Activated CD4-positive, alpha-beta T cell treated with anti-CD3 and anti-CD28 coated beads, Interleukin-2, amount 50 U/mL, for 4 hours (primary cell): ENCODE data around the gene DENND1A.

Experiments
- DNase-seq, 2 experiments: peaks; one replicate each; pipeline ENCODE4 v3.0.0-alpha.2; 2020

The DENND1A gene

DNA sequence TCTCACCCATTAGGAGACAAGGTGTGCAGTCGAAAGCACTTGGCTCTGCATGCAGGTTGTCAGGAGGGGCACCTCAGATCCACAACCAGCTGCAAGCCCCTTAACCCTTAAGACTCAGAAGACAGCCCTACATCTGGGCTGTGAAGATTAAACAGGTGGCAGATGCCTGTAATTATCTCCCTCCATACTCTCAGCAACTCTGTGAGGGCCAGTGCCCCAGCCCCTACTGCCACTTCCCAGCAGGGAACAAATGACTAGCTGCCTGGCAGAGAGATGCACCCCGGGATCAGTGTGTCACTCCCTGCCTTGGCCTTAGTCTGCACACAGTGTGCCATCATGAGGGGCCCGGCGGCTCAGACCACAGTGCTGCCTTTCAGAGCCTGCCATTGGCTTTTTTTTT lies 532.0 kb downstream of the DENND1A start:
- no peak for DNase-seq

DNA sequence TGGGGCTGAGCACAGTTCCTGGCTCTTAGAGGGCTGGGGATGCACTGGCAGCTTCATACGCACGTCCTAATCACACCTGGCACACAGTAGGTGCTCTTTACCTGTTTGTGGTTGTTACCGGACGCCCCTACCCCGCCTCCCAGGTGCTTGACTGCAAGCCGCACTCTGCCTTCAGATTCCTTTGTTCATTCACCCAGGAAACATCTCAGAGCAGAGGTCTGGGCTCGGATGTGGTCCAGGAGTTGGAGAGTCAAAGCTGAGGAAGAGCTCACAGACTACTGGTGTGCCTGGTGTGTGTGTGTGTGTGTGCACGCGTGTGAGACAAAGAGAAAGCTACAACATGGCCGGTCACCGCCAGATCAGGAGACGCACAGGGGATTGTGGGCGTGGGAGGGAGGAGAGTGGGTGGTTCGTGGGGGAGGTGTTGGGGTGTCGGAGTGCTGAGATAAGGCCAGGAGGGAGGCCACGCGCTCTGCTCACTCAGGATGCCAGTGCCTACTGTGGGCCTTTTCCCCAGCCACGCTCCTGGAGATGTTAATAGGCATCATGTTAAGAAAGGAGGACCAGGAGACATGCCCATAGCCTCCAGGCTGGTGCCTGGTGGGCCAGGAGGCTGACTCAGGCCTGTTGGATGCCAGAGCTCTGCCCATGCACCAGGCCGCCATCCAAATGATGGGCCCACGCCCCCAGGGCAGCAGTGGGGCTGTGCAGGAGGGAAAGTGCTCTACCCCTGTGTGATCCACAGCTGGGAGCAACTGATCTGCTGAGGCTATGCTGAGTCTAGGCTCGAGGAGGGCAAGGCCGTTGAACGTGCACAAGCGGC lies 534.0 kb downstream of the DENND1A start:
- no peak for DNase-seq

DNA sequence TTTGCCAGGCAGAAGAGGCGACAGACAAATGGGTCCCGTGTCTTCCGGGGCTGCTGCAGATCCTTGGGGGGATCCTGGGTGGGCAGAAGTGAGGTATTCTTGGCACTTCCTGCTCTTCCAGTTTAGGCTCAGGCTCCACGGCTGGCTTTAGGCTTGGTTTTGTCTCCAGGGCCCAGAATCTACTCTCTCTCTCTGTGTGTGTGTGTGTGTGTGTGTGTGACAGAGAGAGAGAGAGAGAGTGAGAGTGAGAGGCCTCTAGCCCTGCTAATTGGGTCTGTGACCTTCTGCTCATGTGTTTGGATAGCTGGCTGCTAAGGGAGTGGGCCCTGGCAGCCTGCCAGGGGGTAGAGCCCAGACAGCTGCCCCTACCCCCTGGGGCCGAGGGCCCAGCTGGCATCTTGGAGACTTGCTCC lies 534.6 kb downstream of the DENND1A start:
- DNase-seq: no peak

DNA sequence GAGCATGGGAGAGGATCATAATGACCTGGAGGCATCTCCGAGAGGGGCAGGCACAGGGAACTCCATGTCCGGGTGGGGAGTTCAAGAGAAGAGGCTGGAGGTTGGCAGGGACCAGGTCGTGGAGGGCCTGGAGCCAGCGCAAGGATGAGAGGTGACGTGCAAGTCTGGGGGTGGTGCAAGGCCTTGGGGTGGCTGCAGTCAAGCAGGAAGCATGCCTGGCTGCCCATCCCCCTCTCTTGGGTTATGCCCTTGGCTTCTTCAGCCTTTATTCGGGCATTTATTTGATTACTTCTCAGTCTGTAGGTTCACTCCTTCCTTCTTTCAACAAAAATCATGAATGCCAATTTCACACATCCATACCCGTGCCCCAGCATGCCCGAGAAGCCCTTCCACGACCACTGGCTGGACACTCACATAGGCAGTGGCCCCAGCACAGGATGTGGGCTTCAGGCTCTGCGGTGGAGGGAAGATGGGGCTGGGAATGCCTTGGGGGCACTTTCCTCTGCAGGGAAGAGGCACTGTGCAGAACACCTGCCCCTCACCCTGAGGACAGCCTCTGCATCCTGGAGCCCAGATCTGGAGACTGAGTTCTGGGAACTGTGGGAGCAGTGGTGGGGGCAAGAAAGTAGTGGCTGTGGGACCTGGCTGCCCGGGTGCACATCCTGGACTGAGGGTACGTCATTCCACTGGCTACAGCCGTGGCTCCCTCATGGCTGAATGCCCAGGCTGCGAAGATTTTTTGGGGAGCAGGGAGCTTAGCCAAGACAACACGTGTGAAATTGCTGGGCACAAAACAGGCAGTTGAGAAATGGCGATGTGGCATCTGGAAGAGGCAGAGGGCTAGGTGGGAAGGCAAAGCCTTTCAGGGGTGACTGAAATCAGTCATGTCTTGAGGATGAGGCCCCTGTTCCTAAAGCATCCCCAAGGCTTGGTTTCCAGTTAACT lies 535.4 kb downstream of the DENND1A start:
- no peak for DNase-seq

DNA sequence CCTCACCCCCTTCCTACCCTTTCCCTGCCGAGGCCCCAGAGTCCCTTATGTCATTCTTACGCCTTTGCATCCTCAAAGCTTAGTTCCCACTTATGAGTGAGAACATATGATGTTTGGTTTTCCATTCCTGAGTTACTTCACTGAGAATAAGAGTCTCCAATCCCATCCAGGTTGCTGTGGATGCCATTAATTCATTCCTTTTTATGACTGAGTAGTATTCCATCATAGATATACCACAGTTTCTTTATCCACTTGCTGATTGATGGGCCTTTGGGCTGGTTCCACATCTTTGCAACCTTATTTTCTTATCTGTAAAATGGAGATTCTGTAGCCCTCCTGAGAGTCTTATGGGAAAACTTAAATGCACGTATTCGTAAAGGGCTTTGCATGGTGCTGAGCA lies 537.1 kb downstream of the DENND1A start:
- DNase-seq: no peak

DNA sequence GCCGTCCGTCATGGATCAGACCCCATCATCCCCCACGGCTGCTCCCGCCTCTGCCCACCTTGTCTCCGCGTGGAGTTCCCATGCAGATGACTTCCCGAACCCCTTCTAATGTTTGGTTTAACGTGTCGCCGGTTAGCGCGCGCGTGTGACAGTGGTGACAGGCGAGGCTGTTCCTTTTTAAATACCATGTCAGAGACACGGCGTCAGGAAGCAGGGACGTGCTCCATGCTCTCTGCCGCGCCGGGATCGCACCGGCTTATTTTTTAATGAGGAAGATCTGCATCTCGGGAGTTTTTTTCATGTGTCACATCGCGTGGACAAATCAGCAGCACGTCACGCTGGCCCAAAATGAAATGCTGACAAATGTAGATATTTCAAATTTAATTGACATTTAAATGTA lies 538.0 kb downstream of the DENND1A start:
- DNase-seq: no peak

DNA sequence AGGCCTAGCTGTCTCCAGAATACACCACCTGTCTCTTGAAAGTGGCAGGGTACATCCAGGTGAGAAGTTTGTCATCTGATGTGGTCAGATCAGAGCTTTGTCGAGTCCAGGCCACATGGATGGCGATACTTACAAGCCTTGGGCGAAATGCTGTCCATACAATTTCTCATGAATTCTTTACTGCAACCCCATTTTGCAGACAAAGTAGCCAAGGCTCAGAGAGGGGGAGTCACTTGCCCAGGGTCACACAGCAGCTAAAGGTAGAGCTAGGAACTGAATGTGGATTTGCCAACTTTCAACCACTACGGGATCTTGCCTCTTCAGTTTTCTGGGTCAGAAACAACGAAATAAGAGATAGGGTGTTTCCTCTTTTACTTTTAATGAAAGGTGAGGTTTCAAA lies 538.7 kb downstream of the DENND1A start:
- DNase-seq: no peak

DNA sequence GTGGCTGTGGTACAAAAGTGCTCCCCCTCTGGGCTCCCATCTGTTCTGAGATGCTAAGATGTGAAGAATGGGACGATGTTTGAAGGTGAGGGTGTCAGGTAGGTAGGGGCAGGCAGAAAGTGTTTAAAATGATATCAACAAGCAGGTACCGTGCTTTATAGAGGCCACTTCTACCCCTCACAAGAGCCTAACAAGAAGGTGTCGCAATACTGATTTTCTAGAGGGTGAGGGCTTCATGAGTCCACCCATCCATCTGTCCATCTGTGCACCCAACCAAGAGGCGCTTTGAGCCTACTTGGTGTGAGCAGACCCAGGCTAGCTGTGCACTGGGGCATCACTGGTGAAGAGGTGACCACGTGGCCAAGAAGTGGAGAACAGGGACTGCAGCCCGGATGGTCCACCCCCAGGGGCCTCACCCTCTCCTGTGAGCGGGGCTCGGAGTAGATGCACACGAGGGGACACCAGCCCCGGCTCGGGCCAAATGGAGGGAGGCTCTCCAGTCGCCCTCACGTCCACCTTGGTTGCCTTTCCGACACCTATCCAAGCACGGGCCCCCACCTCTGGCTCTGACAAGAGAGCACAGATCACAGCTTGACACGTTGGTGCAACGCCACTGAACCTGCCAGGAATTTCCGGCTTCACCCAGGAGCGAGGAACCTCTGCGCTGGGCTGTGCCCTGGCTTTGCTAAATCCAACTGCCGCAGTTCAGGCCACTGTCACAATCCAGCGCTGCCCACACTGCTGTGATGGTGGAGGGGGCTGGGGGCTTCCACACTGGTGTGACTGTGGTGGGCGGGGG lies 539.4 kb downstream of the DENND1A start:
- DNase-seq: no peak

DNA sequence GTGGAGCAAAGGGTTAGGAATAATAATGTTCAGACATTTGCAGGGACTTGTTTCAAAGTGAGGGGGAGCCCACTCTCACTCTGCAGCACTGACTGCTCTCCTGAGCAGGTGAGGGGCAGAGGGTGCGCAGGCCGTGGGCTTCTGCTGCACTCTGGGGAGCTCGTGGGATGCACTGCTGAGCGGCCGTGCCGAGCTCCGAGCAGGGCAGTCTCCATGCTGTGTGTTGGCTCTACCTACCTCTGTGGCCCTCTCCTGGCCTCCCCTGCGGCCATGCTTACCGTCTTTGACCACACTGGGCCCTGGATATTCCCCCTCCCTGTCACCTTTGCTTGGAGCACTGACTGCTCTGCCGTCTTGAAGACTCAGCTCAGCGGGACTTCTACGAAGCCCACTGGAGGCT lies 540.2 kb downstream of the DENND1A start:
- DNase-seq: no peak

DNA sequence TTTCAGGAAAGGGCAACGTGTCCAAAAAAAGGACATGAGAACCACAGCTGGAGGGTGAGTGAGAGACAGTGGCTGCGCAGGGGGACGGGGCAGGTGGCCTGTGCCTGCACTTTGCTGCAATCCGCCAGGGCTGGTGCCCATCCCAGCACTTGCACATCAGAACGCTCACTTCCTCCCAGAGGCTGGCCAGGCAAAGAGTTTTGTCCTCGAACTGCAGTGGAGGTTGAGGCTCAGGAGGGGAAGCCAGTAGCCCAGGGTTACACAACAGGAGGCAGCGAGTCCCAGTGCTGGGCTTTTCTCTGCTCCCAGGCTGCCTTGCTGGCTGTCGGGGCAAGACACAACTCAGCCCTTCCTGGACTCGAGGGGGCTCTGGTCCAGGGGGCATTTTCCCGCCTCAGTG lies 540.9 kb downstream of the DENND1A start:
- no peak for DNase-seq

DNA sequence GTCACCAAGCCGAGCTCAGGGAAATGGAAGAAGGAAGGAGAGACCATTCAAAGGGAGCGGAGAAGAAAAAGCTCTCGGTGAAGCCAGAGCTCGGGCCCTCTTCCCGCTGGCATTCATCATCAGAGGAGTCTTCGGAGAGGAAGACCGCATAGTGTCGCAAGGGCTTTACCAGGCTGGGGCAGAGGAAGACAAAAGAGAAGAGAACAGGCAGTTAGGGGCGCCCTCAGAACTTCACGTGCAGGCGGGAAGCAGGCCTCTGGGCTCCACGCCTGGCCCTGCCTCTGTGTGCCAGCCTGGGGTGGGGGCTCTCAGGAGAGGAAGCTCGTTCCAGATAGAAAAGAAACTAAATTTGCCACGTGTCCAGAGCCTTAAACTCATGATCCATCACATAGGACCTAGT lies 542.2 kb downstream of the DENND1A start:
- no peak for DNase-seq

DNA sequence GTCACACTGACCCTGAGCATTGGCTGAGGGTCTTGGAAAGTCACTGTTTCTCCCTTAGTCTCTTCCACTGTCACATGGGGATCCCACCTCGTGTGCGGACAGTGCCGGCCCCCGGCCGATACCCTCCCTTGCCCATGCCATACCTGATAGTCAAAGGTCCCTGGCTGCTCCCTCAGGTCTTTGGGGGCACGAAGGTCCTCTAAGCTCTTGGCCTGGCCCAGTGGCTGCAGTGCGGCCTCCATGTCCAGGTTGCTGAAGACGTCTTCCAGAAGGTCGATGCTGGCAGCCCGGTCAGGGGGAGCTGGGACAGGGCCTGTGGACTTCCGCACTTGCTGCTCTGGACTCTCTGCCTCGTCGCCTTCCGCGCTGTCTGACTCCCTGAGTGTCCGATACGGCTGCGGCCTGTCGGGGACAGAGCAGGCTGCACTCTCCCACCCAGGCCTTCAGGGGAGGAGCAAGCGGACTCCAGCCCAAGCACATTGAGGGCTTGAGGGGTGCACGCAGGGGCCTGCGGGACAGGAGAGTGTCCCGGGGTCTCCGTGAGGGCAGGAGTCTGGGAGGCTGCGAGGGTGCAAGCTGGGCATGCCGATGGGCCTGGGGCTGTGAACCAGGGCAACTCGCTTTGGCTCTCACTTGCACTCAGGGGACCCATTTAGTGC lies 546.3 kb downstream of the DENND1A start:
- DNase-seq: no peak

DNA sequence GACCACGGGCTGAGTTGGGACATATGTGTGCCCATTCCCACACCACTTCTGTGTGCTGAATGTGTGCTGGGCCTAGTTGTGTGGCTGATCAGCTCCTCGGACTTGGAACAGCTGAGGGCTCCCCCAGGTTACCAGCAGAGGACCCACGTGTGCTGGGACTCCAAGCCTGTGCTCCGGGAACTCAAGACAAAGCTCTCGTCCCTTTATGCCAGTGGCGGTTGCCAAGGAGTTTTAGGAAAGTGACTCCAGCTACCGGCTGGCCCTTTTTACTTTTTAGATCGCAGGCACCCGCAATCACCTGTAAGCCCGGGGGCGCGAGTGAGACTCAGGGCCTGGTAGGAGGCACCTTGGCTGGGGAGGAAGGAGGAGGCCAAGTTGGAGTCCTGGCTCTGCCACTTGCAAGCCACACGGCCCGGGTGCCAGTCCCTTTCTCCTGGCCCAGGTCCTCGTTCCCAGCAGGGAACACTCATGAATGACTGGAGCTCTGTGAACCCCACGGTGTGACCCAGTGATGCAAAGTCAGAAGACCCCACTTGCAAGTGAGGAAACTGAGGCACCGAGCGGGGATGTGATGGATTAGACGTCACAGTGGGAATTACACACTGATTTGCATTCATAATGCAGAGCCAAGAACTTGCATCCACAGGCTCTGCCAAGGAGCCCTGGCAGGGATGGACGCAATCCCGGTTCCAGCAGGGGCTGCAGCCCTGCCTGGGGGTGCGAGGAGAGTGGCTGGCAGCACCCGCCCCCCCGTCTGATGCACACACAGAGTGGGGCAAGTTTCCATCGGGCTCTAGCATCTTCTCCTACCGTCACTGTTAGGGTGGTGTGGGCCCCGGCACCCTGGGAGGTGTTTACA lies 547.0 kb downstream of the DENND1A start:
- no peak for DNase-seq

DNA sequence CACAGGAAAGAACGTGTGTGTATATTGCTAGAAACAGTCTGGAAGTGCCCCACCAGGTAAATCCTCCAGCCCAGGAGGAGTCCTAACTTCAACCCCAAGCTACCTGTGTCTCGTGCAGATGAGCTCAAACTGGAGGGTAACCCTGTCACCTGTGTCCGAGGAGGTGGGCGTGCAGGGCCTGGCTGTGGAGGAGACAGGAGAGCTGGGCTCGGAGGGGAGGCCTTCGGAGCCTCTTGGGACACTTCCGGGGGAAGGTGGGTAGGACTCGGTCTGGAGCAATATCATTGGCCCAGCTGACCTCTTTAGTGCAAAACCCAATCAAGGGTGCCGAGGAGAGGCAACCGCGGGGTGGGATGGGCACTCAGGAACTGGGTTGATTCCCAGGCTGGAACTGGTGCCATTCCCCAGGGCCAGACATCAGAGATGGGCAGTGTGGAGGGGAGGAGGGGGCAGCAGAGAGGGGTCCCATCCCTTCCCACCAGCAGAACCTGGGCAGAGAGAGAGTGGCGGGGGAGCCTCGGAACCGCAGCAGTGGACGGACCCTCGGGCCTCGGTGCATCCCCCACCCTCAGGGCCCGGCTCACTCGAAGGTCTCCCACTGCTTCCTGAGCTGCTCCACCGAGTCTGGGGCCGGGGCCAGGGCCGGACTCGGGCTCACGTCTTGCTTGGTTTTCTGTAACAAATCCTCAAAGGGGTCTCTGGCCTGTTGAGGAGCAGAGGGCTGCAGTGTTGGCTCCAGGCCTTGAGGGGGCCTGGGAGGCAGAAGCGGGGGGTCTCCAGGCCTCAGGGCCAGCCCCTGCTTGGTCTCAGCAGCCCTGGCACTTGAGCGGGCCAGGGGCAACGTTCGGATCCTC lies 548.8 kb downstream of the DENND1A start:
- DNase-seq: no peak

DNA sequence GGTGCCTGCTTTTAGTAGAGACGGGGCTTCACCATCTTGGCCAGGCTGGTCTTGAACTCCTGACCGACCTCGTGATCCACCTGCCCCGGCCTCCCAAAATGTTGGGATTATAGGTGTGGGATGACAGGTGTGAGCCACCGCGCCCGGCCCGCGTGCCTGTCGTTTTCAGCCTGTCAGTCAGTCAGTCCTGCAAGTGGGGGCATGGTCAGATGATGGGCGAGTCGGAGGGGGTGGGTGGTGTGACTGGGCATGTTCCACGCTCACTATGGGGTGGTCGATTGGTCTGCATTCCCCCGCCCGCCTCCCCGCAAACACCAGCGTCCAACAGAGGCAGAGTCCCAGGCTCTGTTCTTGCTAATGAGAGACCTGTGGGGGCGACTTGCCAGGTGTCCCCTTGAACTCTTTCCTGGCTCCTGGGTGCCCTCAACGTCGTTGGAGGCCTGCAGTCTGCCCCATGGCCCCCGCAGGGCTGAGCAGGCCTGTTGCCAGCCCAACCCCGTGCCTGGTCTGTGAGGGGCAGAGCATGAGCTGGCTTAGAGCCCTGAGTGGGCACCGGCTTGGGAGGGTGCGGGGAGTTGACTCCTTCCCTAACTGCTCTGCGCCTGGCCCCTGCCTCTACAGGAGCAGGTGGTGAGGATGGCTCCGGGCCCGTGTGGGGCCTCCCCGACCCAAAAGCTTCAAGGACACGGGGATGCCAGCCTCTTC lies 550.8 kb downstream of the DENND1A start:
- DNase-seq: no peak

DNA sequence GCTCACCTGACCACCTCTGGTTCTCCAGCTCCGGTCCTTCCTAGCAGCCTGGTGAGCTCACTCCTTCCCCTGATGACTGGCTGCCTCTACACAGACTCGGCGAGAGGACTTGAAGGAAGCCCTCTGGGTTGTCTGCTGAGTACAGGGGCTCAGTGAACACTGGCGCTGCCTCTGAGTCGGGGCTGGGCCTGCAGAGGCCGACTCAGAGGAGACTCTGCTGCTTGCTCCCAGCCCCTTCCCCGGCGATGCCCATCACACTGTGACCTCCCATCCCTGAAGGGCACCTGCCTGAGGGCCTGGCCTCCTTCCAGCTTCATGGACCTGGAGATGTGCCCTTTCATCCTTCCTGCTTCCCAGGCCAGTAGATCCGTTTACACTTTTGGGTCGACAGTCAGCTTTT lies 551.9 kb downstream of the DENND1A start:
- DNase-seq: no peak

DNA sequence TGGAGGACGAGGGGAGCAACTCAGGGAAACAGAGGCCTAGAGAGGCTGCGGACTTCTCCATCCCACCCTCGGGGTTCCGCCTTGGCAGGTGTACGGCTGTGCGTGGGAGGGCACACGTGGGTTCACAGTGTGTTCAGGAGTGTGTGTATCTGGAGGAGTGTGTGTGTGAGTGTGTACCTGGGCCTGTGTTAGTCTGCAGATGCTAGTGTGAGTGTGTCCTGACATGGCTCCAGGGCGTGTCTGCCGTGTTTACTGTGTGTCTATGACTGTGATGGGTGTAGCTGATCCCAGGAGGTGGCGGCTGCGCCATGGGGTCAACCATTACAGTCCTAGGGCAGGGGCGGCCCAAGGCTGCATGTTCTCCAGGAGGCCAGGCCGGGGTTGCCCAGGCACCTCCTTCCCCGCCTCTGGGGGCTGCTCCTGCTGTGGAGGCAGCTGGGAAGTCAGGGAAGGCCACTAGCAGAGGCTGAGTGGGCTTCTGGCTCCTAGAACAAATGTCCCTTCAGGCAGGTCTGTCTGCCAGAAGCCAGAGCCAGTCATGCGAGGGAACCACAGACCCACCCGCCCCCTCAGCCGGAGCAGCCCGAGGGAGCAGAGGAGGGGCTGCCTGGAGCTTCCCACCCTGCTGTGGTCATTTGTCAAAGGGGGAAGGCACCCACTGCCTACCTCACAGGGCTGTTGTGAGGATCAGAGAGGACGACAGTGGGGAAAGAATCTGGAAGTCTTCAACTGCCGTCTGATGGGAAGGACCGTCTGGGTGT lies 552.5 kb downstream of the DENND1A start:
- DNase-seq: no peak

DNA sequence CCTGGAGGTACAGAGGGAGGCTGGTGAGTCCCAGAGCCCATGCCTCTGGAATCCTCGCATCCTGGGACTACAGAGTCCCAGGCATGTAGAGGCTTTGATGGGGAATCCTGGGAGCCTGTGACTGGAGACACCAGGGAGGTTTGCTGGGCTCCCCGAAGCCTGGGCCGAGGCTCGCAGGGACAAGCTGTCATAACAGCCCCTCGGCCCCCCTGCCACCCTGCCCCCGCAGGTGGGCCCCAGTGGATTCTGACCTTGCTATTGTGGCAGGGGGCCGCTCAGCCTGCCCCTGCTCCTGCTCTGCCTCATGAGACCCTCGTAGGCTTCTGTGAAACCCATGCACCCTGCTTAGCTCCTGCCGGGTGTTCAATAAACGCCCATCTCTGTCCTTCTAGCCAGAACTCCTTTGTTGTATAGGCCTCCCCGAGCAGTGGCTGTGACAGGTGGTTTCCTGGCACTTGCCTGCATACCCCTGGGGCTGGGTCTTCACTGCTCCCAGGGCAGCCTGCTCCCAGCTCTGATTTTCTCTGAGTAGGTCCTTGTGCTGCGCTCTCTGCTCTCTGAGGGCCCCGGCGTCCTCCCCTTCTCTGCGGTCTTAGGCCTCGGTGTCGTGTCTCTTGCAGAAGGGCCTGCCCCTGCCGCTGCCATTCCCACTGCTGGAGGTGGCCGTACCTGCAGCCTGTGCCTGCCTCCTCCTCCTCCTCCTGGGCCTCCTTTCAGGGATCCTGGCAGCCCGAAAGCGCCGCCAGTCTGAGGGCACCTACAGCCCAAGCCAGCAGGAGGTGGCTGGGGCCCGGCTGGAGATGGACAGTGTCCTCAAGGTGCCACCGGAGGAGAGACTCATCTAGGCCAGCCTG lies 553.5 kb downstream of the DENND1A start:
- DNase-seq: no peak
